Measurements from ENCODE around the gene LY6G5B.

DNA sequence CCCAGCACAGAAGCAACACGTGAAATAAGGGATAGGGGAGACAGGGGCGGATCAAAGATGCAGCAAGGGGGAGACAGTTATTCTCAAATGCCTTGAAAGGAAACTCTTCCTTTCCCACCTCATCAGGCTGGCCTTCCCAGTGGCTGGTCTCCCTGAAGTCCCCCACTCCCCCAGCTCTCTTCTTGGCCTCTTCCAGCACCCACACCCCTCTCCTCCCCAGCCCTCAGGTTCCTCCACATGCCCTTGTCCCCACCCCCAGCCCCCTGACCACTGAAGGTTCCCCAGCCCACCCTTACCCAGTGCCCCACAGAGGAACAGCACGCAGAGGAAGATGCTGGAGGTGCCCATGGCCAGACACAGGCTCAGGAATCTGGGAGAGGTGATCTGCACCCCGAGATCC lies 43.7 kb downstream of the LY6G5B start:
- no peak for TF ChIP-seq POLR2A (IDR thresholded peaks at IDR 0.05; ENCODE audit: low read depth, low read length)
- TF ChIP-seq, protein P1, sequence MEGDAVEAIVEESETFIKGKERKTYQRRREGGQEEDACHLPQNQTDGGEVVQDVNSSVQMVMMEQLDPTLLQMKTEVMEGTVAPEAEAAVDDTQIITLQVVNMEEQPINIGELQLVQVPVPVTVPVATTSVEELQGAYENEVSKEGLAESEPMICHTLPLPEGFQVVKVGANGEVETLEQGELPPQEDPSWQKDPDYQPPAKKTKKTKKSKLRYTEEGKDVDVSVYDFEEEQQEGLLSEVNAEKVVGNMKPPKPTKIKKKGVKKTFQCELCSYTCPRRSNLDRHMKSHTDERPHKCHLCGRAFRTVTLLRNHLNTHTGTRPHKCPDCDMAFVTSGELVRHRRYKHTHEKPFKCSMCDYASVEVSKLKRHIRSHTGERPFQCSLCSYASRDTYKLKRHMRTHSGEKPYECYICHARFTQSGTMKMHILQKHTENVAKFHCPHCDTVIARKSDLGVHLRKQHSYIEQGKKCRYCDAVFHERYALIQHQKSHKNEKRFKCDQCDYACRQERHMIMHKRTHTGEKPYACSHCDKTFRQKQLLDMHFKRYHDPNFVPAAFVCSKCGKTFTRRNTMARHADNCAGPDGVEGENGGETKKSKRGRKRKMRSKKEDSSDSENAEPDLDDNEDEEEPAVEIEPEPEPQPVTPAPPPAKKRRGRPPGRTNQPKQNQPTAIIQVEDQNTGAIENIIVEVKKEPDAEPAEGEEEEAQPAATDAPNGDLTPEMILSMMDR (conservative IDR thresholded peaks at IDR 0.05; ENCODE audit: low read depth, low read length): no peak
- no peak for TF ChIP-seq BHLHE40 (IDR thresholded peaks at IDR 0.05; ENCODE audit: low read depth, low read length)

All from IMR-90 (cell line).